HG02981 (cell line): ENCODE results near the gene ABR.
A peak's percentile ranks its signal among the peaks of the same experiment; 100 is the strongest.
"Not testable (repeated sequence)": the region's sequence is repeated elsewhere in the genome, so short reads cannot be mapped to it uniquely, and the experiment has no call there.

Experiments
- ATAC-seq: cut with Tn5 transposase; IDR thresholded peaks from one replicate; pipeline ENCODE4 v1.9.1; 2021; ENCODE audit warnings: mild to moderate bottlenecking, moderate library complexity; ENCODE audit not compliant: unreplicated experiment

ABR gene

DNA sequence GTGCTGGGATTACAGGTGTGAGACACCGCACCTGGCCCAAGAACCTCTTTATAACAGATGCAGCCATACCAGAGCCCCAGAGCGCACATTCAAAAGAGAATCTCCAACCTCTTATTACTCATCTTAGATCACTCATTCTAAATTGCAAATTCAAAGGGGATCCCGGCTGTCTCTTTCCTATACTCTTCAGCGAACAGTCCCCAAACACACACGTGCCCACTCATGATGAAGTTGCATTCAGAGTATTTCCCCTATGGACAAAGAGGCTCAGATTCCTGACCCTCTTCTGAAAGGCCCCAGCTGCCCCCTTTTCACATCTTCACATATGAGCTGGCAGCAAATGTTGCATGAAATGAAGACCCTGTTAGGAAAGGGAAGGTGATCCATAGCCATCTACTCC, 22.5 kb upstream of the ABR start:
- ATAC-seq = no peak

DNA sequence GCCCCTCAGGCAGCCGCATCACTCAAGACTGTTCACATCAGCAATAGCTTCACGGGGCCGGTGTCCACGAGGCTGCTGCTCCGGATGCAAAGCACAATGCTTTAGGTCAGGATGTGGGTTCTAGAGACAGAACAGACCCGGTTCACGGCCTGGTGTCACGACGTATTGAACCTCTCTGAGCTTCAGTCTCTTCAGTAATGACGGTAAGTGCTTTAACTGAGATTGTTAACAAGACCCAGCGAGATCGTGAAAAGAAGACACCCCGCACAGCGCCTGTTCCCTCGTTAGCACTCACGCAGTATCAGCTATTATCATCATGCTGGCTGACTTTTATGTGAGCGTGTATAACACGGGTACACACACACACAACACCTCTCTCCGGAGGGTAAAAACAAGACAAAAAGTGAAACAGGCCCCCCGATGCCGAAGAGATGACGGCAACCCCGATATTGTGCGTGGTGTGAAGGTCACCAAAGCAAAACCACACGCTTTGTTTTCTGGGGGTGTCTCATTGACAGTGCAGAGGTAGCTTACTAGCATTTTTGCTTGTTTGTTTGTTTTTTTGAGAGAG, 21.4 kb upstream of the ABR start:
- no peak for ATAC-seq

DNA sequence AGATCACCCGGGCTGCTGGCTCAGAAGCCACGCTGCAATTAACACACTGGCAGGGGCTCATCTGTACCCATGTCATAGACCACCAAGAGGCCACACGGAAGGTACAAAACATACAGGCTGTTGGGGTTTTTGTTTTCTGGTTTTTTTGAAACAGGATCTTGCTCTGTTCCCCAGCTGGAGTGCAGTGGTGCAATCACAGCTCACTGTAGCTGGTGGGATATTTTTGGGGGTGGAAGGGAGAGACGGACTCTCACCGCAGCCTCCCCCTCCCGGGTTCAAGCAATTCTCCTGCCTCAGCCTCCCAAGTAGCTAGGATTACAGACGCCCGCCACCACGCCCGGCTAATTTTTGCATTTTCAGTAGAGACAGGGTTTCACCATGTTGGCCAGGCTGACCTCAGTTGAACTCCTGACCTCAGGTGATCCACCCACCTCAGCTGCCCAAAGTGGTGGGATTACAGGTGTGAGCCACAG, 19.5 kb upstream of the ABR start:
- ATAC-seq = not testable (repeated sequence)

DNA sequence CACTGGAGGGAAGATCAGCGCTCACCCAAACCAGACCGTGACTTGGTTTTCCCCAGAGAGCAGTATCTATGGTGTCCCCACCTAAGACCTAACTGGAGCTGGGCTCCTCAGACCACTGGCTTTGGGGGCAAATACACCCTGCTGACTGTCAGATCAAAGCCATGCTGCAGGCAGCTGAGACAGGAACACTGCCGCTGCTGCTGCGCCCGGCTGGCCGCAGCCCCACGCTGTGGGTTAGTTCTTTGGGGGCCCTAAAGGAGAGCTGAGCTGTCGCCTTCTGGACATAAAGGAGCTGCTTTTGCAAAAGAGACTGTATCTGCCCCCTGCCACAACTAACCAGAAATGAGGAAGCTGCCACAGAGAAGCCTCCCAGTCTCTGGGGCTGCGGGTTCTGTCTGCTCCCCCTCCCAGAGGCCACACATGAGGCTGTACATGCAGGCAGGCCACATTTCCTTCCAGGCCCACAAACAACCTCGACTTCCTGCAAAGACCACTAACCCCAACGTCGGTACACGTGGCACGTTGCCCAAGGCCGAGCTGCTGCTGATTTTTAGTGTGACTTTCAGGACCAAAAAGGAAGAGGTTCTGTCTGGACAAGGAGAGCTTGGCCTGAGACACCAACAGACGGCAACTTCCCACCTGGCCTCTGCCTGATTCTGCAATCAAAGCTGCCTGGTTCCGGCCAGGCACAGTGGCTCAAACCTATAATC, 18.2 kb upstream of the ABR start:
- peak; percentile 71 for ATAC-seq

DNA sequence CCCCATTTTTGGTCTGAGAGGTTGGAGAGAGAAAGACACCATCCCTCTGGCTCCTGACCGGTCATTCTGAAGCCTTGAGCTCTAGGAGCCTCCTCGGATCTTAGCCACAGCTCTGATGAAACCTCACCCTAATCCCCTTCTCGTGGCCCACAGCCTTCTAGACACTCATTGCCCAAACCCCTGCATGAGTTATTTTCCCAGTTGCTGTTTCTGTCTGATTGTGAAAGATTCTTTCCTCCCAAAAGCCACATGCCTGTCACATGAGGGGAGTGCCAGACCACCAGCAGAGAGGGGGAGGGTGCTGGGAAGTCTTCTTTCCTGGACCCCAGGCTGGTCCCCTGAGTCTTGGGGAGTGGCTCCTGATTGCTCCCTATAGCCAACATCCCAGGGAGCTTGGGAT, 17.6 kb upstream of the ABR start:
- ATAC-seq = peak; percentile 12

DNA sequence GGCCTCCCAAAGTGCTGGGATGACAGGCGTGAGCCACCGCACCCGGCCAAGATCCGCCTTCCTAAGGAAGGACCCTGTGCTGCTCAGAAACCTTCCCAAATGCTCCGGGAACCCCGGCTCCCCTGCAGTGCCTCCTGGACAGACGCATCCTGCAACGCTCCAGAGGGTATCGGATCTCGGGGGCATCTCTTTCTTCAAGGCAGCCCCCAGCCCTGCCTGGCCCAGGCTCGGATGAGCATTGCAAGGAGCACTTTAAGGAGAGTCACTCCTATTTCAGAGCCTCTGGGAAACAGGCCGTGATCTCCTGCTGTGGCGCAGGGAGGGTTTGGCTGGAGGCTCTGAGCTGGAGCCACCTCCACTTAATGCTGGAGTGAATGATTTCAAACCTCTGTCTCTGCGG, 17.2 kb upstream of the ABR start:
- no peak for ATAC-seq

DNA sequence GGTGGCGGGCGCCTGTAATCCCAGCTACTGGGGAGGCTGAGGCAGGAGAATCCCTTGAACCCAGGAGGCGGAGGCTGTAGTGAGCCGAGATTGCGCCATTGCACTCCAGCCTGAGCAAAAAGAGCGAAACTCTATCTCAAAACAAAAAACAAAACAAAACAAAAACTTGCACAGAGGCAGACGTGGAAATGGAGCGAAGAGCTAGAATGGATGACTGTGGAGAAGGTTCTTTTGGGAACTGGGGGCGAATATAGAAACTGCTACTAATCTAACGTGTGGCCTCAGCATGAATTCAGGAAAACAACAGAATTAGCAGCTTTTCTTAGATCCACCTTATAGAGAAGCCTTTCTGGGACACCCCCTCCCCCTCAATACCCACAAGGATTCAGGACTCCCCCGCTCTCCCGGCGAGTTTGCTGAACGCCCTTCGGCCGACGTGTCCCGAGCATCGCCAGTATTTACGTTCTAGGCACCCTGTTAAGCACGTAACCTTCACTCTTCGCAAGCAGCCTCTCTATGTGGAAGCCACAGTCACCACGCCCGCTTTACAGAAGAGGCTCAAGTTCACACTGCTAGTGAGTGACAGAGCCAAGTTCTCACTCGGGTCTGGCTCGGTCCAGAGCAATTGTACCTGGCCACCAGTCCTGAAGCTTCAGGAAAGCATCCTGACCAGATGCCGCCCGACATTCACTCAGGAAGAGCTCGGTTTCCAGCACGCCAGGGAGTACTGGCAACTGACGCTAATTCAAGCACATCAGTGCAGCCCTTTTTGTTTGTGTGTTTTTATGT, 13.3 kb upstream of the ABR start:
- no peak for ATAC-seq

DNA sequence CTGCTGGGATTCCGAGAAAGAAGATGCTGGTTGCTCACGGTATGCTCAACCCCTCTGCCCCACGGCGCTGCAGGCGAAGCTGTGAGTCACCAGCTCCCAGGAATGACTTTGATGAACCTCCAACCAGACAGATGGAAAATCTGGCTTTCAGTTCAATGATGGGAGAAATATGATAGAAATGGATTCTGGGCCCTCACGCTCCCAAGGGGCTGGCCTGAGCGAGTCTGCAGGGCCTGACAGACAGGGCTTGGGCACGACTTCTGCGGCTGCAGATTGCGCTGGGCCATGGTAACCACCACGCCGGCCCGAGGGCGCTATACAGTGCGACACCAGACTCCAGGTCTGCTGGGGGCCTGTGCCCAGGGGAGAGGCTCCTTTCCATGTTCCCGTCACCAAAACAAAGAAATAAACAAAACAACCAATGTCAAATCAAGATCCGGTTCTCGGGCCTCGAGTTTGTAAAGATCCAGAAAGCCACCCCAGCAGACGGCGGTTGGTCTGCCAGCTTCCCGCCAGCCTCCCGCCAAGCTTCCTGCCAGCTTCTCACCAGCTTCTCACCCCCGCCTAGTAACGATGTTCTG, 11.1 kb upstream of the ABR start:
- ATAC-seq = no peak

DNA sequence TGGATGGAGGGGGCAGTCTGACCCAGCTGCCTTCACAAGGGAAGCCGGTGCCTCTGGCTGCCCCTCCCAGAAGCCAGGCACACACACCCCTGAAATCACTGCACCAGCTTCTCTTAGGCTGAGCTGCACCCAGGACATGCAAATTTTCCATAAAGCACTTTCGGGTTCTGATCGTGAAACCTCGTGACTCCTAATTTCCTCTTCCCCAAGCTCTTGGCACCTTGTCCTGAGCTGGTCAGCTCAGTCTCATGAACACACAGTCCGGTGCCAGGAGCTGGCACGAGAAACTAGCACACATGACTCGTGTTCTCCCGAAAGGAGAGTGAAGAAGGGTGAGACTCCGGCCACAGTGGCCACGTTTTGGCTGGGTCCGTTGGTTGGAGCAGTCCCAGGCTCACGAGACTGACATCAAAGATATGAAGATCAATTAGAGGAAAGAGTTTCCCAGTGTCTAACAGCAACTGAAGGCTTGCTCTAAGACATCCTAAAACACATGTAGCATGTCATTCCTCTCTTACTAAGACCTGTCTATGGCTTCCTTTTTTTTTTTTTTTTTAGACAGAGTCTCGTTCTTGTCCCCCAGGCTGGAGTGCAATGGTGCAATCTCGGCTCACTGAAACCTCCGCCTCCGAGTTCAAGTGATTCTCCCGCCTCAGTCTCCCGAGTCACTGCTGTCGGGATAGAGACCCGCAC, 9.2 kb upstream of the ABR start:
- ATAC-seq = no peak

DNA sequence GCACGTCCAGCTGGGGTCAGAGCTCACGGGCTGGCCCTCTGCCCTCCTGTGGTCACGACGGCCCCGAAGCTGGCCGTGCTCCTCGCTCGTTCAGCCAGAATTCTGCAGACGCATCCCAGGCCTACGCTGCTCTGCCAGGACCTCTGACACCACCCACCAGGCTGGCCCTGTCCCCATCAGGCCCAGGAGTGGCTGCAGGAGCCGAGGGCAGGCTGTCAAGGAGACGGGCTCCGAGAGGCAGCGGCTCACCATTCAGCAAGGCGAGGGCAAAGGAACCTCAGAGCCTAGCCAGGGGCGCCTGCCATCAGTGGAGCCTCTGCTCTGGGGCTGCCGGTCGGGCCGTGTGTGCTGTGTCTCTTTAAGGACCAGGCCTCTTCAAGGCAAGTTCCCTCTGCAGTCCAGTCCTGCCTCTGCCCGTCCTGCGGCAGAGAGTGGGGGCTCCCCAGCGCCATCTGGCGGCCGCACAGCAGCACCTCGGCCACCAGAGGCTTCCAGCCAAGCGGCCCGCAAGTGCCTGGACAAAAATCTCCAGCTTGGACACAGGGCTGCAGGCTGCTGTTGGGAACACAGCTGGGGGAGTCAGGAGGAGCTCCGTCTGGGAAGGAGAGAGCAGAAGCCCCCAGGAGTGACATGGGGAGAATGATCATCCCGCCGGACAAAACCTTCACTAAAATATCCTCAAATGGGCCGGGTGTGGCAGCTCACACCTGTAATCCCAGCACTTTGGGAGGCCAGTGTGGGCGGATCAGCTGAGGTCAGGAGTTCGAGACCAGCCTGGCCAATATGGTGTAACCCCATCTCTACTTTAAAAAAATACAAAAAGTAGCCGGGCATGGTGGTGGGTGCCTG, 7.4 kb upstream of the ABR start:
- ATAC-seq = no peak

DNA sequence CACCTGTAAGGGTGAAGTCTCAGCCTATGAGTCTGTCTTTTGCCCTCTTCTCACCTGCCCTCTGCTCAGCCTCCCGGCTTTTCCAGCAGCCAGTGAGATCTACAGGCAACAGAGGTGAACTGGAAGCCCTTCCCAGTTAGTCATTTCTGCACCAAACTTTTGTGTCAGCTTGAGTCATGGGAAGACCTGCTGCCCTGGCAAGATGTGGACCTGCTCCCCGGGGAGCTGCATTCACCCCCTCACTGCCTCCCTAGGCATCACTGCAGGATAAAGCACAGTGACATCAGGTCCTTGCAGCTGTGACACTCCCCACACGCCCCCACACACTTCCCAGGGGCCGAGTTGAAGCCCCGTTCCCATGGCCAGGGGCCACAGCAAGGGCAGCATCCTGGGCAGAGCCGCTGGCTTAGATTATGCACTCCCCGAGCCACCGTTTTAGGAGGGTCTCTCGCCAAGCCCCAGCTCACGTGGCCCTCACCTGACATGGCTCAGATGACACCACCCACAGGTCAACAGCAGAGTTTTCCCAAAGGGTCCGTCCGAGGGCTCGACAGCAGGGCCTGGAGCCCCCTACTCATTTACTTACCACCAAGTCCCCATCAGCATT, 6.5 kb upstream of the ABR start:
- ATAC-seq = no peak

DNA sequence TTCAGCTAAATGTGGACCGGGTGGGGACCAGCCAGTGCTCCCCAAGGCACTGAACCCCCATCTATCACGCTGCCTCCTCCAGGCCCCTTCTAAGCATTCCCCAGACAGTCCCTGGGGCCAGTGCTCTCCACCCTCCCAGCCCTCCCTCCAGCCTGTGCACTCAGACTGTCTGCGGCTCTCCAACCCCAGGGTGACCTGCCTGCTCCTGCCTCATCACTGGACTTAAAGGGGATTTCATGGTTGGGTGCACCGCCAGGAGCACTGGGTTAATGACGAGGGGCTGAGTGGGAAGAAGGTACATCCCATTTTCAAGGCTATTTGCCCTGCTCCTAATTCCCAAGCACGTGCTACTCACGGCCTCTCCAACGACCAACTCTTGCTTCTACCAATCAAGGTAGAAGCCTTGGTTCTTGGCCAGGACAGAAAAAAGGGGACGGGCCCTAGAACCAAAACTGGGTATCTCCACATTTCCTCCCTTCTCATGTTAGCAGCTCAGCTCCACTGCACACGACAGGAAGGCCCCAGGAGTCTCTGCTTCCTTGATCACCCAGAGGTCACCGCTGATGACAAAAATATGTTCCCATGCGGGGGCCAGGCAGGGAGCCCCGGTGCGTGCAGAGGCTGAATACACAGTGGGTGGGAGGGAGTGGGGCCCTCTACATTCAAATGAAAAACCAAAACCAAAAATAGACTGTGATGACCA, 3.5 kb upstream of the ABR start:
- peak; percentile 43 for ATAC-seq

DNA sequence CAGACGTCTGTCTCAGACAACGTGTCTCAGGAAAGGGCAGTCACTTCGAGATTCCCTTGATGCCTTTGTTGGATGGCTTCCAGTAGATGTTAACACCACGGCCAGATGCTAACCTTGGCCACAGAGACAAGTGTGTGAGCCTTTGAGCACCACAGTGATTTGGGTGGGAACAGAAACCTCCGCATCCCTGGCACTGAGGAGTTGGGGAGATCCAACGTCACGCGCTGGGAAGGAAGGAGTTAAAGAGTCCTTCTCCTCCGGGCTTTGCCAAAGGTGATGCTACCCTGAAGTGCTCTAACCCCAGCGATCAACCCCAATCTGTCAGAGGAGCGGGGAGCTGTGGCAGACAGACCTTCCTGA, 3.0 kb upstream of the ABR start:
- ATAC-seq = no peak

DNA sequence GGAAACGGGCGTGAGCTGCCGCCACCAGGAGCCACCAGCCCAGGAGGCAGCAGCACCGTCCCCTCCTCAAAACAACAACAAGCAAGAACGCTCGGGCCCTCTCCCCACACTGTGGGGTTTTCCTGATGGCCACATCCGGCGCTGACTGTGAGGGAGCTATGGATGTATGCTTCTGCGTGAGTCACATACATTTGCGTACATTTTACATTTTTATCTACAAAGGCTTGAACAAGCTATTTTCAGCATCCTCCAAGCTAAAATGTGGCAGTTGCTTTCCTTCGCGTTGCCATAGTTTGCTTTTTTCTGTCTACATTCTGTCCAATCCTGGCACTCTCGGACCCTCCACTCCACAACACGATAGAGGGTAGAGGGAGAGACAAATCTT, 2.0 kb upstream of the ABR start:
- no peak for ATAC-seq

DNA sequence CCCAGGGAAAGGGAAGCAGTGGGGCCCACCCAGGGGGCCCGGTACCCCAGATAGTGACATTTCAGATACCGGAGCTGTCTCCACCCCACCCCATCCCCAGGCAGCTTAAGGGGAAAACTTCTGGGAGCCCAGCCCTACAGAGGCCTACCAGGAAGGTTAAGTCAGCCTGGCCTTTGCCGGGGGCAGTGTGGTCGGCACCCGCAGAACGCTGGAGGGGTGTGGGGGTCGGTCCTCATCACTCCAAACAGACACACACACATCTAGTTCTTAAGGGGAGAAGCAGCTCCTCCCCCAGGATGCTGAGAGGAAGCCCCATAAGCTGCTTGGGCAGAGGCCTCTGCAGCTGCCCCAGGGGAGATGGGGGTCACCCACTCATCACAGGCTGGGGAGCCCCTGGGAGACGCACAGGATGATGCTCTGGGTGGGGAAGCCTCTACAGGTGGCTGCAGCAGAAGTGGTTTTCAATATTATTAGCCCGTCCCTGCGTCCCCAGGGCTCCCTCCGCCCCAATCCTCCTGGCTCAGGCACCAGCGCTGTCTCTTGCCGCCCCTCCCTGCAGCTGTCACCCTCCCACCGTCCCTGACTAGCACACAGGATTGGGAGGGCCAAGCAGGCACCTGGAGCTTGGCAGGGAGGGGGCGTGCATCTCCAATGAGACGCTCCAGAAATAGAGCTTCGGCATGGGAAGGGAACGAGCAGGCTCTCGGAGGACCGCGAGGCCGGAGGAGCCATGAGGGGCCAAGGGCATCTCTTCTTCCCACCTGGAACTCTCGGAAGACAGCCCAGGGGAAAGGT, 1.4 kb upstream of the ABR start:
- ATAC-seq = peak; percentile 36

DNA sequence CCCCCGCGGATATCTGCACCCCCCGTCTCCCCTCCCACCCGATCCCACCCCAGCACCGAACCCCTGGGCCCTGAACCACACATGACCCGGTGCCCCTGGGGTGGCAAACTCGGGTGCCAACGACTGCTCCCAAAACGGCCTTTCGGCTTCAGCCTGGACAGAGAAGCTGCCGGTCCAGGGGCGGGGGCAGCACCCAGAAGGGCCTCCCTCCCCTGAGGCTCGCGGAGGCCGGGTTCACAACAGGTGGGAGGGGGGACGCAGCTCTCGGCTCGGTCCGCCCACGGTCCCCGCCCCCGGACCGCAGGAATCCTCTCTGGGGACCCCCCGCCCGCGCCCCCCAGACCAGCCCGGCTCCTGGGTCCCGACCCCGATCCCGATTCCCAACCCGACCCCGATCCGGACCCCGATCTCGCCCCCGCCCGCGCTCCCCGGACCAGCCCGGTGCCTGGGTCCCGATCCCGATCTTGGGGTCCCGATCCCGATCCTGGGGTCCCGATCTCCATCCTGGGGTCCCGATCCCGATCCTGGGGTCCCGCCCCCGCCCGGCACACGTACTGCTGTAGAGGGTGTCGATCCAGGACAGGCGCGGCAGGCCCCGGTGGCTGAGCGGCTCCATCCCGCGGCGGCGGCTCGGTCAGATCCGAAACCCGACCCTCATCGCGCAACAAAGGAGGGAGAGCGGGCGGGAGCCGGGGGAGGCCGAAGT, 516 bp downstream of the ABR start:
- ATAC-seq = no peak

DNA sequence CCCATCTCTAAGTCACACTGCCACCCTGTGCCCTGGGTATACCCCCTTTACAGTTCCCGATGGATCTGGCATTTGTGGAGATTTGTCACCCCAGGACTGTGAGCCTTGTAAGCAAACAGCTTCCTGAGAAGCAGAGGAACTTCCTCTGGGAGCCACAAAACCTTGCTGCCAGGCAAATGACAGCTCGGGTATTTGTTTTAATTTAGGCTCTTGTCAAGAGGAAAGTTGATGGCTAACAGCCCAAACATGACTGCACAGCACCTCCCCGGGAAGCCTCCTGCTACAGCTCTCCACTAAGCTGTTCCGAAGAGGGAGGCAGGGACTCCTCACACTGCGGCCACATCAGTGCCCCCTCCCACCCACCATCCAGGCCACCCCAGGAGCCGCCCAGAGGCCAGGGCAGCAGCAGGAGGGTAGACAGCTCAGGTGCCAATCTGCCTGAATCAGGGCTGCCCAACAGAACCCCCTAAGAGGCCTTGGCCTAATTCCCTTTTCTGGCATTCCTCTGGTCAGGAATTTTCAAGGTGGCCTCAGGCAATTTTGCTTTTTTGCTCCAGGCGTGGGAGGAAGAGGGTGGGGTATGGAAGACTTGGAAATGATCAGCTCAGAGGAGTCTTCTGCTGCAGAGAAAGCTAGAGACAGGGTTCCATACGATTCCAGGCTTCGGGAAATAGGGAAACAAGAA, 2.6 kb downstream of the ABR start:
- no peak for ATAC-seq
